H9 (cell line): ENCODE measurements around the gene KANSL1. TPM values are rescaled to one million over a fixed set of nuclear protein-coding genes. Genes with fewer than 3 reads are reported as not detected.

Source experiments
- DNase-seq: peaks from one replicate; pipeline ENCODE4 v3.0.0-alpha.2; 2017
- H2AFZ ChIP-seq: one replicate; pipeline ENCODE4 v1.6.1; 2013; ENCODE audit warnings: mild to moderate bottlenecking, low read length, control low read depth, moderate library complexity
- H2AK5ac ChIP-seq: 2 replicates; pipeline ENCODE4 v1.6.1; 2013; ENCODE audit warnings: low read length, control low read depth, mixed read lengths; ENCODE audit not compliant: insufficient read length
- H2BK120ac ChIP-seq: one replicate; pipeline ENCODE4 v1.6.1; 2013; ENCODE audit warnings: low read depth, mild to moderate bottlenecking, low read length, control low read depth, inconsistent platforms; ENCODE audit not compliant: poor library complexity, severe bottlenecking
- H2BK12ac ChIP-seq: 2 replicates; pipeline ENCODE4 v1.6.1; 2013; ENCODE audit warnings: low read length, control low read depth, mixed read lengths, low read depth; ENCODE audit not compliant: insufficient read length
- H2BK15ac ChIP-seq: 2 replicates; pipeline ENCODE4 v1.6.1; 2013; ENCODE audit warnings: low read depth, low read length, control low read depth
- H2BK20ac ChIP-seq: one replicate; pipeline ENCODE4 v1.6.1; 2013; ENCODE audit warnings: low read depth, mild to moderate bottlenecking, low read length, control low read depth, inconsistent platforms; ENCODE audit not compliant: poor library complexity, severe bottlenecking
- H2BK5ac ChIP-seq: 2 replicates; pipeline ENCODE4 v1.6.1; 2013; ENCODE audit warnings: low read length, control low read depth, mixed read lengths; ENCODE audit not compliant: insufficient read length
- H3K14ac ChIP-seq: 2 replicates; pipeline ENCODE4 v1.6.1; 2013; ENCODE audit warnings: low read length, control low read depth; ENCODE audit not compliant: insufficient read depth
- H3K18ac ChIP-seq: 2 replicates; pipeline ENCODE4 v1.6.1; 2013; ENCODE audit warnings: low read depth, mild to moderate bottlenecking, mixed read lengths, low read length, control low read depth; ENCODE audit not compliant: insufficient read length
- H3K23ac ChIP-seq: 2 replicates; pipeline ENCODE4 v1.6.1; 2013; ENCODE audit warnings: low read length, control low read depth, mixed read lengths, low read depth; ENCODE audit not compliant: insufficient read length
- H3K23me2 ChIP-seq: 2 replicates; pipeline ENCODE4 v1.6.1; 2013; ENCODE audit warnings: low read depth, mild to moderate bottlenecking, mixed read lengths, low read length, control low read depth; ENCODE audit not compliant: insufficient read length, poor library complexity, severe bottlenecking
- H3K27ac ChIP-seq: 2 replicates; pipeline ENCODE4 v1.5.1; 2013; ENCODE audit warnings: low read length, control low read depth, mixed read lengths, low read depth; ENCODE audit not compliant: insufficient read length
- H3K27me3 ChIP-seq: 2 replicates; pipeline ENCODE4 v1.6.1; 2013; ENCODE audit warnings: low read length, control low read depth, inconsistent platforms; ENCODE audit not compliant: insufficient read depth
- H3K4ac ChIP-seq: 2 replicates; pipeline ENCODE4 v1.6.1; 2013; ENCODE audit warnings: low read depth, mild to moderate bottlenecking, control low read depth, inconsistent platforms, low read length, moderate library complexity
- H3K4me1 ChIP-seq: 2 replicates; pipeline ENCODE4 v1.6.1; 2013; ENCODE audit warnings: low read length, control low read depth, inconsistent platforms; ENCODE audit not compliant: insufficient read depth
- H3K4me2 ChIP-seq: 2 replicates; pipeline ENCODE4 v1.6.1; 2013; ENCODE audit warnings: low read length, control low read depth, mixed read lengths; ENCODE audit not compliant: insufficient read length, insufficient read depth
- H3K56ac ChIP-seq: 2 replicates; pipeline ENCODE4 v1.6.1; 2013; ENCODE audit warnings: low read depth, mild to moderate bottlenecking, mixed read lengths, low read length, control low read depth; ENCODE audit not compliant: insufficient read length
- H3K79me1 ChIP-seq: 2 replicates; pipeline ENCODE4 v1.6.1; 2013; ENCODE audit warnings: low read depth, mild to moderate bottlenecking, moderate library complexity, low read length, control low read depth, inconsistent platforms; ENCODE audit not compliant: insufficient read depth, poor library complexity, severe bottlenecking
- H3K79me2 ChIP-seq: 2 replicates; pipeline ENCODE4 v1.6.1; 2013; ENCODE audit warnings: low read length, control low read depth, inconsistent platforms; ENCODE audit not compliant: insufficient read depth
- H3K9ac ChIP-seq: 2 replicates; pipeline ENCODE4 v1.6.1; 2013; ENCODE audit warnings: low read length, control low read depth, mixed read lengths; ENCODE audit not compliant: insufficient read length; ENCODE audit errors: extremely low read depth
- H3K9me3 ChIP-seq: one replicate; pipeline ENCODE4 v1.6.1; 2013; ENCODE audit warnings: low read depth, low read length, inconsistent platforms; ENCODE audit not compliant: control insufficient read depth
- H3T11ph ChIP-seq: one replicate; pipeline ENCODE4 v1.6.1; 2013; ENCODE audit warnings: mild to moderate bottlenecking, low read length, control low read depth, inconsistent platforms
- H4K20me1 ChIP-seq: one replicate; pipeline ENCODE4 v1.6.1; 2013; ENCODE audit not compliant: control insufficient read depth, insufficient read length, insufficient read depth
- H4K5ac ChIP-seq: 2 replicates; pipeline ENCODE4 v1.6.1; 2013; ENCODE audit warnings: low read depth, mild to moderate bottlenecking, mixed read lengths, low read length, control low read depth; ENCODE audit not compliant: insufficient read length
- H4K8ac ChIP-seq: replicated peaks from 2 replicates; pipeline ENCODE4 v1.6.1; 2013; ENCODE audit warnings: low read length, control low read depth, mixed read lengths, low read depth; ENCODE audit not compliant: insufficient read length
- H4K91ac ChIP-seq: 2 replicates; pipeline ENCODE4 v1.6.1; 2013; ENCODE audit warnings: low read depth, mild to moderate bottlenecking, moderate library complexity, mixed read lengths, low read length, control low read depth; ENCODE audit not compliant: insufficient read length
- H3K27ac Mint-ChIP-seq, 3 experiments: 2 replicates in 2 of 3; 3 replicates in 1 of 3; pipeline ENCODE4 v1.8.0; 2020 to 2021; ENCODE audit warnings: mixed read lengths in 3 of 3, mild to moderate bottlenecking in 1 of 3, moderate library complexity in 1 of 3
- H3K27me3 Mint-ChIP-seq: 2 replicates; pipeline ENCODE4 v1.8.0; 2021; ENCODE audit warnings: low read depth, mild to moderate bottlenecking, moderate library complexity, mixed read lengths
- H3K36me3 Mint-ChIP-seq, 3 experiments: 2 replicates in 2 of 3; 3 replicates in 1 of 3; pipeline ENCODE4 v1.8.0; 2020 to 2021; ENCODE audit warnings: low read depth in 3 of 3, mixed read lengths in 3 of 3; ENCODE audit not compliant: insufficient read depth in 1 of 3
- H3K4me1 Mint-ChIP-seq, 2 experiments: 2 replicates each; pipeline ENCODE4 v1.8.0; 2020; ENCODE audit warnings: mixed read lengths in 2 of 2
- H3K4me3 Mint-ChIP-seq, 2 experiments: 2 replicates in 1 of 2; 3 replicates in 1 of 2; pipeline ENCODE4 v1.8.0; 2020 to 2021; ENCODE audit warnings: mild to moderate bottlenecking in 2 of 2, mixed read lengths in 2 of 2, moderate library complexity in 1 of 2
- H3K9me3 Mint-ChIP-seq, 2 experiments: 2 replicates in 1 of 2; 3 replicates in 1 of 2; pipeline ENCODE4 v1.8.0; 2020; ENCODE audit warnings: mild to moderate bottlenecking in 2 of 2, mixed read lengths in 2 of 2, moderate library complexity in 1 of 2
- WGBS: extraction: QIAGEN DNeasy Blood & Tissue Kit; methylation state at CpG from one replicate; pipeline ENCODE4 v1.1.7; 2013; ENCODE audit warnings: missing lambda C conversion rate, low lambda C conversion rate, mixed read lengths; ENCODE audit not compliant: insufficient read length; ENCODE audit errors: extremely low coverage; 5-methylcytosine and 5-hydroxymethylcytosine counted together
- total RNA-seq: library from RNA; stranded (reverse); gene quantifications from 2 replicates; pipeline ENCODE4 v1.2.1, GENCODE V29; 2021
- TF ChIP-seq, protein P1 (sequence below): fragments of 200-600 bp; sonication (generic); conservative IDR thresholded peaks from 3 replicates; pipeline ENCODE4 v1.8.0; 2021; ENCODE audit warnings: antibody characterized with exemption, mild to moderate bottlenecking

The KANSL1 gene
- total RNA-seq, 1 experiment from 2014 or later: 114 TPM

DNA sequence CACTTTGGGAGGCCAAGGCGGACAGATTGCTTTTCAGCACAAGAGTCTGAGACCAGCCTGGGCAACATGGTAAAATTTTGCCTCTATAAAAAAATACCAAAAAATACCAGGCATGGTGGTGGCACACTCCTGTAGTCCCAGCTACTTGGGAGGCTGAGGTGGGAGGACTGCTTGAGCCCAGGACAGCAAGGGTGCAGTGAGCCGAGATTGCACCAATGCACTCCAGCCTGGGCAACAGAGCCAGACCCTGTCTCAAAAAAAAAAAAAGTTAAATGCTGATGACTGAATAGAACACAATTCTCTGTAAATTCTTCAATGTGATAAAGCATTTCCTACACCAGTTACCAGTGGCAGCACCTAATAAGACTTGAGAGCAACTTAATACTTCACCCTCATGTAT is 65.7 kb downstream of the KANSL1 start:
- Histone ChIP-seq H3K4me2 (no peak overlapping the region), H2BK5ac (no peak overlapping the region), H3K23ac (no peak overlapping the region), H3K4me1 (peaks cover 2% of the 10 kb centered on the region; the same call in 1 of the 2 replicates), H2BK120ac (no peak overlapping the region), H4K8ac (no peak overlapping the region), H2BK15ac (no peak overlapping the region), H3K27ac (no peak overlapping the region), H3K9me3 (no peaks in the 10 kb centered on the region), H3T11ph (no peak overlapping the region), H3K23me2 (no peaks in the 10 kb centered on the region), H3K27me3 (no peaks in the 10 kb centered on the region), H3K4ac (no peak overlapping the region), H4K91ac (no peak overlapping the region), H3K14ac (no peak overlapping the region), H3K56ac (no peak overlapping the region), H2AFZ (no peak overlapping the region), H2BK12ac (no peak overlapping the region), H3K79me2 (peaks cover 73% of the 10 kb centered on the region; the same call in 1 of the 2 replicates), H4K5ac (no peak overlapping the region), H2AK5ac (no peak overlapping the region), H3K9ac (no peak overlapping the region), H2BK20ac (no peak overlapping the region), H3K18ac (no peak overlapping the region), H4K20me1 (no peaks in the 10 kb centered on the region), H3K79me1 (peaks cover 3% of the 10 kb centered on the region)
- Mint-ChIP-seq H3K4me1 (peaks cover 64 to 71% of the 10 kb centered on the region in 2 experiments), H3K36me3 (peaks cover 0 to 8% (median 4%) of the 10 kb centered on the region in 3 experiments; a peak in 3 of 7 replicates), H3K4me3 (no peak overlapping the region), H3K27me3 (no peaks in the 10 kb centered on the region), H3K27ac (no peak overlapping the region; a peak in 1 of 7 replicates), H3K9me3 (no peaks in the 10 kb centered on the region)
- no peak for DNase-seq
- TF ChIP-seq, protein P1, sequence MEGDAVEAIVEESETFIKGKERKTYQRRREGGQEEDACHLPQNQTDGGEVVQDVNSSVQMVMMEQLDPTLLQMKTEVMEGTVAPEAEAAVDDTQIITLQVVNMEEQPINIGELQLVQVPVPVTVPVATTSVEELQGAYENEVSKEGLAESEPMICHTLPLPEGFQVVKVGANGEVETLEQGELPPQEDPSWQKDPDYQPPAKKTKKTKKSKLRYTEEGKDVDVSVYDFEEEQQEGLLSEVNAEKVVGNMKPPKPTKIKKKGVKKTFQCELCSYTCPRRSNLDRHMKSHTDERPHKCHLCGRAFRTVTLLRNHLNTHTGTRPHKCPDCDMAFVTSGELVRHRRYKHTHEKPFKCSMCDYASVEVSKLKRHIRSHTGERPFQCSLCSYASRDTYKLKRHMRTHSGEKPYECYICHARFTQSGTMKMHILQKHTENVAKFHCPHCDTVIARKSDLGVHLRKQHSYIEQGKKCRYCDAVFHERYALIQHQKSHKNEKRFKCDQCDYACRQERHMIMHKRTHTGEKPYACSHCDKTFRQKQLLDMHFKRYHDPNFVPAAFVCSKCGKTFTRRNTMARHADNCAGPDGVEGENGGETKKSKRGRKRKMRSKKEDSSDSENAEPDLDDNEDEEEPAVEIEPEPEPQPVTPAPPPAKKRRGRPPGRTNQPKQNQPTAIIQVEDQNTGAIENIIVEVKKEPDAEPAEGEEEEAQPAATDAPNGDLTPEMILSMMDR: no peak
- WGBS: no CpG with 5 or more reads among the region's 2 CpGs
